Measurements from ENCODE around the gene RPL32. TPM values are rescaled to one million over a fixed set of nuclear protein-coding genes. Genes with fewer than 3 reads are reported as not detected.
A peak's percentile ranks its signal among the peaks of the same experiment; 100 is the strongest.

Gene RPL32
- total and polyA plus RNA-seq, 9 of the 15 experiments (the other 6 are each of a cell fraction or from before 2014, with no cell fraction given) = 2,738 to 6,200 (median 4,286) TPM

- TF ChIP-seq MLLT1 (IDR thresholded peaks at IDR 0.05) (0 out of 4 replicates have a peak, but pooled peaks of 1 of the 2 experiments have one; percentile 18), ZBTB2 (IDR thresholded peaks at IDR 0.05) (0 out of 2 replicates have a peak, but pooled peaks have one; percentile 19), CEBPG (CRISPR knock-in tag; IDR thresholded peaks at IDR 0.05) (no peak), CEBPG (tag; conservative IDR thresholded peaks at IDR 0.05 in 1 of 2, IDR thresholded peaks at IDR 0.05 in 1 of 2) (no peak), PKNOX1 (IDR thresholded peaks at IDR 0.05) (no peak), NR2C1 (IDR thresholded peaks at IDR 0.05) (no peak), NR2C1 (tag; IDR thresholded peaks at IDR 0.05) (no peak), PATZ1 (CRISPR knock-in tag; IDR thresholded peaks at IDR 0.05; ENCODE audit: borderline replicate concordance) (0 out of 2 replicates have a peak, but pooled peaks have one; percentile 15), TFAP4 (CRISPR knock-in tag; IDR thresholded peaks at IDR 0.05; ENCODE audit: borderline replicate concordance) (peak; percentile 92), ELK1 (CRISPR knock-in tag; IDR thresholded peaks at IDR 0.05) (0 out of 2 replicates have a peak, but pooled peaks have one; percentile 62)
Measured at GRCh38 chr3:12796171-12797123, 44.9 kb downstream of the RPL32 start, which contains the start of gene CAND2 (continued).
